MCF 10A (cell line): ENCODE results near the gene KANSL2. TPM values are rescaled to one million over a fixed set of nuclear protein-coding genes. Genes with fewer than 3 reads are reported as not detected.
"Not testable (repeated sequence)": the region's sequence is repeated elsewhere in the genome, so short reads cannot be mapped to it uniquely, and the experiment has no call there.

Experiments
- BruUV-seq: library from RNA; stranded (reverse); fragments of 400-500 nt; replicated peaks from 2 replicates; lab custom pipeline; 2021; lab: Mats Ljungman, UMichigan
- CTCF ChIA-PET: fragments of 300-600 bp; sonication (Branson Sonifier 250); formaldehyde crosslinking; extraction: SDS; loops from one replicate; lab custom pipeline; 2021; ENCODE audit warnings: antibody characterized with exemption, inconsistent platforms; lab: Yijun Ruan, JAX
- POLR2A ChIA-PET: fragments of 300-600, 350-650 bp; sonication (Branson Sonifier 250); formaldehyde crosslinking; extraction: SDS; loops from one replicate; lab custom pipeline; 2020; ENCODE audit warnings: antibody characterized with exemption, inconsistent platforms; lab: Yijun Ruan, JAX
- DNase-seq: peaks from one replicate; pipeline ENCODE4 v3.0.0-alpha.2; 2018; ENCODE audit not compliant: unreplicated experiment
- H3K27ac Mint-ChIP-seq: one replicate; pipeline ENCODE4 v1.8.0; 2022; ENCODE audit warnings: mild to moderate bottlenecking, low read depth, mixed read lengths; ENCODE audit not compliant: unreplicated experiment
- H3K27me3 Mint-ChIP-seq: one replicate; pipeline ENCODE4 v1.8.0; 2022; ENCODE audit warnings: mixed read lengths; ENCODE audit not compliant: insufficient read depth, unreplicated experiment
- H3K36me3 Mint-ChIP-seq: one replicate; pipeline ENCODE4 v1.8.0; 2022; ENCODE audit warnings: mild to moderate bottlenecking, moderate library complexity, mixed read lengths; ENCODE audit not compliant: insufficient read depth, unreplicated experiment
- H3K4me1 Mint-ChIP-seq: one replicate; pipeline ENCODE4 v1.8.0; 2022; ENCODE audit warnings: mixed read lengths; ENCODE audit not compliant: insufficient read depth, unreplicated experiment
- H3K4me3 Mint-ChIP-seq: one replicate; pipeline ENCODE4 v1.8.0; 2022; ENCODE audit warnings: mild to moderate bottlenecking, moderate library complexity, mixed read lengths; ENCODE audit not compliant: unreplicated experiment
- H3K9me3 Mint-ChIP-seq: one replicate; pipeline ENCODE4 v1.8.0; 2022; ENCODE audit warnings: mixed read lengths; ENCODE audit not compliant: unreplicated experiment
- CTCF ChIP-seq: fragments of 200-600 bp; IDR thresholded peaks from one replicate; pipeline ENCODE4 v1.8.0; 2022; ENCODE audit warnings: antibody characterized with exemption, mild to moderate bottlenecking; ENCODE audit not compliant: unreplicated experiment
- intact Hi-C: fragments of 100-400 bp; cut with micrococcal nuclease; formaldehyde crosslinking; loops from 2 replicates; pipeline ENCODE4 v1.14.1; 2022
- total RNA-seq: library from RNA; stranded (reverse); gene quantifications from 2 replicates; pipeline ENCODE4 v1.2.3, GENCODE V29; 2022

The KANSL2 gene
- total RNA-seq, 1 experiment from 2014 or later: 44.2 TPM

- no peak for TF ChIP-seq CTCF
- H3K4me3 Mint-ChIP-seq: no peak overlapping the region
- H3K36me3 Mint-ChIP-seq: no peaks in the 10 kb centered on the region
- no peaks in the 10 kb centered on the region for H3K9me3 Mint-ChIP-seq
- no TSS peak for BruUV-seq
- H3K27me3 Mint-ChIP-seq: peaks cover 52% of the 10 kb centered on the region
- ChIA-PET POLR2A (no interaction called here), CTCF (interaction anchor here (2.7 kb wide), 1 partner anchor 9 kb away, joined by 17 read pairs; no protein-coding TSS in a partner anchor)
- intact Hi-C loops: no loop called here
- H3K4me1 Mint-ChIP-seq: no peaks in the 10 kb centered on the region
- DNase-seq: no peak
- no peak overlapping the region for H3K27ac Mint-ChIP-seq
Measured at GRCh38 chr12:48627556-48627955, 54.5 kb downstream of the KANSL2 start.

- POLR2A ChIA-PET, H3K9me3 Mint-ChIP-seq, H3K36me3 Mint-ChIP-seq, intact Hi-C loops, H3K4me3 Mint-ChIP-seq, DNase-seq, H3K27ac Mint-ChIP-seq, H3K4me1 Mint-ChIP-seq, BruUV-seq: not testable (repeated sequence)
- peaks cover 55% of the 10 kb centered on the region for H3K27me3 Mint-ChIP-seq
- CTCF ChIA-PET: interaction anchor here (0.7 to 1.6 kb wide), 3 partner anchors 9 to 456 kb away, joined by 3 to 7 read pairs (median 3); no protein-coding TSS in a partner anchor
Measured at GRCh38 chr12:48622997-48623396, 59.0 kb downstream of the KANSL2 start.

- H3K9me3 Mint-ChIP-seq: peaks cover 11% of the 10 kb centered on the region
- CTCF ChIA-PET: interaction anchor here (0.6 to 4.1 kb wide), 61 partner anchors 9 to 723 kb away, joined by 3 to 79 read pairs (median 4); partner anchors contain the start of genes OR10AD1, VDR and ZNF641
Measured at GRCh38 chr12:48618541-48618940, 63.5 kb downstream of the KANSL2 start.

GRCh38 chr12:48615681-48616080, 66.4 kb downstream of the KANSL2 start:
- peaks cover 63% of the 10 kb centered on the region for H3K27me3 Mint-ChIP-seq
- intact Hi-C loops: loop anchor here (5.0 to 10.0 kb wide), 3 partner anchors 261 to 531 kb away; partner anchors contain the start of gene ZNF641
- no peaks in the 10 kb centered on the region for H3K36me3 Mint-ChIP-seq
- TF ChIP-seq CTCF: no peak
- H3K4me1 Mint-ChIP-seq: no peaks in the 10 kb centered on the region
- H3K4me3 Mint-ChIP-seq: no peak overlapping the region
- CTCF ChIA-PET: interaction anchor here (0.6 to 2.4 kb wide), 3 partner anchors 13 to 452 kb away, joined by 3 to 7 read pairs (median 3); no protein-coding TSS in a partner anchor
- POLR2A ChIA-PET: no interaction called here
- no TSS peak for BruUV-seq
- no peak overlapping the region for H3K27ac Mint-ChIP-seq
- peak; percentile 9 for DNase-seq
- peaks cover 24% of the 10 kb centered on the region for H3K9me3 Mint-ChIP-seq

More at GRCh38 chr12:48618541-48618940, 63.5 kb downstream of the KANSL2 start:
- POLR2A ChIA-PET: interaction anchor here (0.5 to 1.2 kb wide), 4 partner anchors 52 to 735 kb away, joined by 3 read pairs; partner anchors contain the start of gene SENP1
- peak; percentile 79 for DNase-seq
- Mint-ChIP-seq H3K27ac (no peak overlapping the region), H3K4me1 (no peaks in the 10 kb centered on the region), H3K36me3 (no peaks in the 10 kb centered on the region), H3K27me3 (peaks cover 61% of the 10 kb centered on the region), H3K4me3 (no peak overlapping the region)
- no TSS peak for BruUV-seq
- TF ChIP-seq CTCF: peak; percentile 91
- intact Hi-C loops: loop anchor here (1.0 to 10.0 kb wide), 5 partner anchors 76 to 534 kb away; partner anchors contain the start of gene ZNF641
